ENCODE measurements around the gene ICE2.
"Not testable (repeated sequence)": the region's sequence is repeated elsewhere in the genome, so short reads cannot be mapped to it uniquely, and the experiment has no call there.

ICE2 gene

GRCh38 chr15:60442031-60442650 lies 36.8 kb downstream of the ICE2 start:
- DNase-seq, result no peak

DNA sequence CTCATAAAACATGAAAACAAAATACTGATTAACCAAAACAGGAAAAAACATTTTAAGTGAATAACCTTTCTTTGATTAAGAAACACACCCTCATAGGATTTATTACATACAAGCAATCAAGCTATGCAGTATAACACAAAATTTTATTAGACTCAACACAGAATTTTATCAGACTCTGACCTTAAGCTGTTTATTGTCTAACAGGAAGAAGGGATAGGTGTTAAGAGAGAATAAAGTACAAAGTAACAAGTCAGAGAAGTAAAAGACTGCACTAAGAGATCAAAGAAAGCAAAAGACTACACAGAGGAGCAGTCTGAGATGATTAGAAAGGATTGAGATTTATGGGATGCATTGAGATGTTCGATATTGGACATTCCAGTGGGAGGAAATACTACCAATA lies 37.6 kb downstream of the ICE2 start:
- DNase-seq, result no peak

GRCh38 chr15:60438646-60439045 lies 40.3 kb downstream of the ICE2 start:
- DNase-seq, result no peak

DNA sequence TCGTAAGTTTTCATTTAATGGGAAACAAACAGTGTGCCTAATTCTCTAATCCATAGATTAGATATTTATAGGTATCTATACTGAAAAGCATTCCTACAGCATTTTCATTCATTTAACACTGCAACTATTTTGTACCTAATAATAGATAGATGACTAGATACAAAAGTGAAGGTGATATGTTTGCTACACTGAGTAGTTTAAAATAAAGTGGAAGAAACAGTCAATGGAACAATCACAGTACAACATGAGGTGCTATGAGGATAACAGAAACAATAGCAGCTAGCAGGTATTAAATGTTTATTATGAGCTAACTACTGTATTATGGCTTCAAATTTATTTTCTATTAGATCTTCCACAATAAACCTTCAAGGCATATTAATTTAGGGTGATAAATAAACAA lies 50.0 kb downstream of the ICE2 start:
- no peak for DNase-seq

DNA sequence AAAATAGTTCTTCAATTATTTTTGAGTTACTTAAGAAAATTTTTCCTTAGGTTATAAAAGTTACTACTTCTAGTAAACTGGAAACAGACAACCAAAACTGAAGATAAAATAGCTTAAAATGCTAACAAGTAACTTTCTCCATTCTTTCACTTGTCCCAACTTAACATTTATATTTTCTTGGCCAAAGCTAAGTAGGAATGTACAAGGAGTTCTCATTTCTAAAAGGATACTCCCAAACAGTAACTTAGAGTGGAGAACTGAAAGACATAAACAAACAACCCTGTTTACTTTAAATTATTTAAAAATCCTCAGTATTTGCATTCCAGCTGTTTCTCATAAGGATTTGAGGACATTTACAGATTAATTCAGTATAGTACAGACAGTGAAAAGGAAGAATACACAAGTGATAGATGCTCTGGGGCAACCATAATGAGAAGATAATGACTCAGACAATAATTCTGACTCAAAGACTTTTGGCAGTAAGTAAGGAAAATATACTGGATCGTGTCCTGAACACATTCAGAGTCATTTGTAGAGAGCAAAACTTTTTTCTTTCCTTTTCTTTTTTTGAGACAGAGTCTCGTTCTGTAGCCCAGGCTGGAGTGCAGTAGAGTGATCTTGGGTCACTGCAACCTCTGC lies 52.0 kb downstream of the ICE2 start:
- no peak for DNase-seq

- no peak for DNase-seq
Observed at GRCh38 chr15:60425461-60425860, 53.5 kb downstream of the ICE2 start.

DNA sequence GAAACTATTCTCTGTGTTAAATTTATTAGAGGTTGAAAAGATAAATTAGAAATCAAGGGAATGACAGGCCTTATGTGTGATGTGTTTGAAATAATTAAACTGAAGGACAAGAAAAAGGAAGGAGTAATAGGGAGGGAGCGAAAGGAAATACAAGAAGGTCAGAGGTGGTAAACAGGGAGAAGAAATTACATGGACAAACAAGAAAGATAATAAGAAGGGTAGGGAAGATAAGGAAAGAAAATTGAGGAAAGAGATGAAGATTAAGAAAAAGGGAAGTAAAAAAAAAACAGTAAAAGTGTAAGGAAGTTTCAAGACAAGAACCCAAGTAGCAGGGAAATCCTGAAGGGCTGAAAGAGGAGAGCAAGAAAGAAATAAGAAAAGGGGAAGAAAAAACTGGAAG lies 54.9 kb downstream of the ICE2 start:
- DNase-seq, result no peak

DNA sequence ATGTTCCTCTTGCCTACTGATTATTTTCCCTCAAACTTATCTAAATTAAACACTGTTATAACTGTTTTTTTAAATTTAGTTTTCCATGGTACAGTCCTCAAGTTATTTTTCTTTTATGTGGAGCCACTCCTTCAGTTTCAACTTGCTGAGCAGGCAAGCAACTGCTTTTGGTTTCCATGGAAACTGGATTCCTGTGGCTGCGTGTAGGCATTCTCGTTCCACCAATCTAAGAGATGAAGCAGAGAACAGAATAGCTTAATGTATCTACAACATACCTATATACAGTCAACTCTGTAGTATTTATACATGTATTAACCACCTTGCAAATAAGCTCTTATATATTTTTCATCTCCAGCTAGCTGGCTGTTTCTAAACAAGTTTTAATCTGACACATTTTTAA lies 55.4 kb downstream of the ICE2 start:
- DNase-seq, result no peak

GRCh38 chr15:60421544-60421943 lies 57.4 kb downstream of the ICE2 start:
- no peak for DNase-seq

DNA sequence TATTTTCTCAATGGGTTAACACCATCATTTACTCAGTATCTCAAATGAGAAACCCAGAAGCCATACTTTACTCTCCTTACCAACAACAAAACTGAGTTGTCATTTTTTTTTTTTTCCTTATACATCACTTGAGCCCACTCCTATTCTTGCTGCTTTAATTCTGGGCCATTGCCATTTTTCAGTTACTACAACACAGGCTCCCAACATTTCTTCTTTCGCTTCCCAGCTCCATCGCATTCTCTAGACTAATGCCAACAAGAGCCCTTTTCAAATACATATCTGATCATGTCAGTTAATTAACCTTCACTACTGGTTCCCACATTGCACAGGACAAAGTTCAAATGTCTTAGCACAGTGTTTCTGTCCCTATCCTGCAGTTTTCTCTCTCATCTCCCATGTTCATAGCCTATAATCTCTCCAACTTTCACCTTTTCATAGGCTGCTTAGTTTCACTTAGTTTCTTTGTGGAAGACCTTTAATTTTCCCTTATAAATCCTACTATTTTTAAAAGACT lies 58.7 kb downstream of the ICE2 start:
- DNase-seq, result no peak

DNA sequence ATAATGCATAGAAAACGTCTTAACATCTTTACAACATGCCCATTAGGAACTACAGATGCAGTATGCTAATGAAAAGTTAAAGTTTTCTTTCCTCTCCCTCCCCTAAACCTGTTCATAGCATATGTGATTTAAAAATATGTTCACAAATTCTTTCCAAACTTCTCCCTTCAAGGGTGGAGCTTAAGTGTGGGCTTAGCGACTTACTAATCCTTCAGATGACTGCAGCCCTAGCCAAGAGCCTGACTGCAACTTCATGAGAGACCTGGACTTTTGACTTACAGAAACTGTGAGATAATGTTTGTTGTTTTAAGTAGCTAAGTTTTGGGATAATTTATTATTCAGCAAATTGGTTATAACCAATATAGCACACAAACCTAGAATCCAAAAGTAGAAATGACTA lies 59.2 kb downstream of the ICE2 start:
- no peak for DNase-seq

DNA sequence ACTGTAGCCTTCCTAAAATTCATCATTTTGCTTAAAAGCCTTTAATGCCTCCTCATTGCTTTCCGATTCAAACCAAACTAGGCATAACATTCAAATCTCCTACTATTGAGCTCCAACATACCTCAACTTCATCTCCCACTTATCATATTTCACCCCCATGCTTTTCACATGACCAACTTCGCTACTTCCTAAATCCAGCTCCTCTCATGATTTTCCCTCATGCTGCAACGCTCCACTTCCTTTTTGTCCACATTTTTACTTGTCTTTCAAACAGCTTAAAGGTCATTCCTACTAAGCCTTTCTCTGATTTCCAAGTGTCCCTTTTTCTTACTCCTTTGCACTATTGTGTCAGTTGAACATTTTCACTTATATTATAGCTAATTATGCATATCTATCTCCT lies 60.8 kb downstream of the ICE2 start:
- no peak for DNase-seq

- no peak for DNase-seq
Observed at GRCh38 chr15:60417112-60417511, 61.8 kb downstream of the ICE2 start.

- DNase-seq, result no peak
Observed at GRCh38 chr15:60416484-60416883, 62.5 kb downstream of the ICE2 start.

DNA sequence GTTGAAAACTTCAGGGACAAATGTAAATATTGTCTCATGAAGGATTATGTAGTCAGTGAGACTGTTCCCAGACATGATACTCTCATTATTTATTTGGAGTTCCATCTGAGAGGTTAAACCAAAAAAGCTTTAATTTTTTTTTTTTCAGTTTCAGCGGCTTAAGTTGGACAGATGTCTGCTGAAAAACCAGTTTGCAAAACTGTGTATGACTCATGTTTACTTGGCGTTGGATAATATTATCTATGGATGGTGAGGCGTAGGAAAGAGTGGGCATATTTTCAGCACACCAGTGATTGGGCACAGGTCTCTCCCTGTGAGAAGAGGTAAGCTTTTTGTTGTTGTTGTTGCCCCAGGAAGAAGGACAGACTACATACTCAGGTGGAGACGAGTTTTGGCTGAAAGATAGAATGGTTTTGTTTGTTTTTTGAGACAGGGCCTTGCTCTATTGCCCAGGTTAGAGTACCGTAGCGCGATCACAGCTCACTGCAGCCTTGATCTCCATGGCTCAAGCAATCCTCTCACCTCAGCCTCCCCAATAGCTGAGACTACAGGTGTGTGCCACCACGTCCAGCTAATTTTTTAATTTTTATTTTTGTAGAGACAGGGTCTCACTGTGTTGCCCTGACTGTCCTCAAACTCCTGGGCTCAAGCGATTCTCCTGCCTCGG lies 64.8 kb downstream of the ICE2 start:
- no peak for DNase-seq

DNA sequence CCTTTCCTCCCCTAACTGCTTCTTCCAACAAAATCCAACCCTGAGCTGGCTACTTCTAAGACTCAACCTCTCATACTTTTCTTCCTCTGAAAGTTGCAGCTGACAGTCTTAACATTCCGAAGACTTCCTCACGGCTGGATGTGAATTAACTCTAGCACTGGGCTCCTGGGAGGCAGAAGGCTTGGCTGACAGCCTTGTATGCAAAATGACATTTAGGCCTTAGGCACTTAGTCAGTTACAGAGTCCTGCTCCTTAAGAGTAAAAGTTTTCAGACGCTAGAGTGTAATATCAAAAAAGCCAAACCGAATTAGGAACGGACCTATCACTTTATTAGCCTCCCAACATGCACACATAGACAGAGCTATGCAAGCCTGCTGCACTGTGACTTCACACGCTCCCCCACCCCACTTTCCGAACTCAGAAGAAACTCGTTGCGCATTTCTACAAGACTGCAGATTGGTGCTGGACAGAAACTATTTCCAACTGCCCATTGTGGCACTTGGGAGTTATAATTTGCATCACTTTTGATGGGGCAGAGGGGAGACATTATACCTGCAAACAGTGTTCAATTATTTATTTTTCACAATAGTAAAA lies 65.6 kb downstream of the ICE2 start:
- no peak for DNase-seq

GRCh38 chr15:60412807-60413206 lies 66.1 kb downstream of the ICE2 start:
- DNase-seq, result not testable (repeated sequence)

GRCh38 chr15:60411774-60412425 lies 67.0 kb downstream of the ICE2 start:
- no peak for DNase-seq

DNA sequence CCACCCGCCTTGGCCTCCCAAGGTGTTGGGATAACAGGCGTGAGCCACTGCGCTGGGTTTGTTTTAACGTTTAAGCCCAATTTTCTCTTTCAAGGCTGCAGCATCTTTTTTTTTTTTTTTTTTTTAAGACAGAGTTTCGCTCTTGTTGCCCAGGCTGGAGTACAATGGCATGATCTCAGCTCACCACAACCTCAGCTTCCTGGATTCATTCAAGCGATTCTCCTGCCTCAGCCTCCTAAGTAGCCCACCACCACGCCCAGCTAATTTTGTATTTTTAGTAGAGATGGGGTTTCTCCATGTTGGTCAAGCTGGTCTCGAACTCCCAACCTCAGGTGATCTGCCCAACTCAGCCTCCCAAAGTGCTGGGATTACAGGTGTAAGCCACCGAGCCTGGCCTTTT lies 68.6 kb downstream of the ICE2 start:
- DNase-seq, result not testable (repeated sequence)

GRCh38 chr15:60408463-60408981 lies 70.4 kb downstream of the ICE2 start:
- no peak for DNase-seq

- DNase-seq, result no peak
Observed at GRCh38 chr15:60407415-60407805, 71.5 kb downstream of the ICE2 start.

- DNase-seq, result no peak
Observed at GRCh38 chr15:60406513-60407414, 72.2 kb downstream of the ICE2 start.
